ENCODE data around the gene TRPM3.

Gene TRPM3

GRCh38 chr9:70826562-70826961 lies 294.9 kb downstream of the TRPM3 start:
- no peak for TF ChIP-seq CTCF (IDR thresholded peaks at IDR 0.05; ENCODE audit: low read length, missing control alignments)
- no peak overlapping the region for H3K4me3 ChIP-seq (replicated peaks; ENCODE audit: low read depth, low read length)
- no peak for DNase-seq (ENCODE audit: low read depth)

- DNase-seq (ENCODE audit: low read depth): no peak
- H3K4me3 ChIP-seq (replicated peaks; ENCODE audit: low read depth, low read length): no peak overlapping the region
- no peak for TF ChIP-seq CTCF (IDR thresholded peaks at IDR 0.05; ENCODE audit: low read length, missing control alignments)
These were observed 298.1 kb downstream of the TRPM3 start for GRCh38 chr9:70823284-70823683.

DNA sequence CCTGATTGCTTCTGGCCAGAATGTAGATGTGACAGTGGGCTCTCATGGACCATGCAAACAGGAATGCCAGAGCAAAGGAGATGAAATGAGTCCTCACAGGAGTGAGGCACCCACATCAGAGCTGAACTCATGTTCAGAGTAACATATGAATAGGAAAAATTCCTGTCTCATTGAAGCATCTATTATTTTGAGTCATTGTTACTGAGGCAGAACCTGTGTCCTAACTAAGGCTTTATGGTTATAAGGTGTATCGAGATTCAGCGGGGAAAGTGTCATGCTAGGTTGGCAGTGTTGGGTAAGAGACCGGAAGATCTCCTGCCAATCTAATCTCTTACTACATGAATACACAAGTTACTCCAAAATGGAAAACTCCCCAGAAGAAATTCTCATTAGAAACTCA lies 304.1 kb downstream of the TRPM3 start:
- no peak for TF ChIP-seq CTCF (IDR thresholded peaks at IDR 0.05; ENCODE audit: low read length, missing control alignments)
- no peak overlapping the region for H3K4me3 ChIP-seq (replicated peaks; ENCODE audit: low read depth, low read length)
- DNase-seq (ENCODE audit: low read depth): no peak

DNA sequence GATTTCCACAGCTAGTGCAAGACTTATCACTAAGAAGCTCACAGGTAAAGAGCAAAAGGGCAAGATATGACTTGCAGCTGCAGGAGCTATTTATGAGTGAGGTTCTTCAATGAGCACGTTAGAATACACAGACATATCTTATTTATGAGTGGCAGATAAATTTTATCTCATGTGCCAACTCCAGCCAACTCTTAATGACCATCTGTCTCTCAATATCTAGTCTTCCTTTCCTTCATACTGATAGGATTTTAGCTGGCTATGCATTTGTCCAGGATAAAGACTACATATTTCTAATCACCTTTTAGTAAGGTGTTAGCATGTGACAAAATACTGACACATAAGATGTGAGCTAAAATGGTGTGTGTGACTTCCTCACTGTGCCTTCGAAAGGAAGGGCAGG lies 304.5 kb downstream of the TRPM3 start:
- no peak for DNase-seq (ENCODE audit: low read depth)
- no peak for TF ChIP-seq CTCF (IDR thresholded peaks at IDR 0.05; ENCODE audit: low read length, missing control alignments)
- H3K4me3 ChIP-seq (replicated peaks; ENCODE audit: low read depth, low read length): no peak overlapping the region

- no peak for TF ChIP-seq CTCF (IDR thresholded peaks at IDR 0.05; ENCODE audit: low read length, missing control alignments)
These were observed 305.1 kb downstream of the TRPM3 start for GRCh38 chr9:70816316-70816715.

DNA sequence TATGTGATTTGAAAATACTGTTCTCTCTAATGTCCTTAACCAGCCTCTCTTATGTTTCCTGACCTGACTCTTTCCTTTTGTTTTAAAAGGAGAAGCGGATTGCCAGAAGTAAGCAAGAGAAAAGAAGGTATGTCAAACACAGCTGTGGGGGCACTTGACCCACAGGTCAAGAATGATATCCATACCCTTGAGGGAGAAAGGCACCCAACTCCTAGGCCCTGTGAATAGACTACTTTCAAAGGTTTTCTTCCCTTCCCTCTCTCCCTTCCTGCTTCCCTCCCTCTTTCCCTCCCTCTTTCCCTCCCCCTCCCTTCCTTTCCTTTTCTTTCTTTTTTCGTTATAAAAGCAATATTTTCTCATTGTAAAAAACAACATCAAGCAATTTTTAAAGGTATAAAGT lies 306.8 kb downstream of the TRPM3 start:
- no peak for TF ChIP-seq CTCF (IDR thresholded peaks at IDR 0.05; ENCODE audit: low read length, missing control alignments)
- no peak for DNase-seq (ENCODE audit: low read depth)
- no peak overlapping the region for H3K4me3 ChIP-seq (replicated peaks; ENCODE audit: low read depth, low read length)

More at GRCh38 chr9:70816316-70816715, 305.1 kb downstream of the TRPM3 start:
- H3K4me3 ChIP-seq (replicated peaks; ENCODE audit: low read depth, low read length): no peak overlapping the region
- no peak for DNase-seq (ENCODE audit: low read depth)

DNA sequence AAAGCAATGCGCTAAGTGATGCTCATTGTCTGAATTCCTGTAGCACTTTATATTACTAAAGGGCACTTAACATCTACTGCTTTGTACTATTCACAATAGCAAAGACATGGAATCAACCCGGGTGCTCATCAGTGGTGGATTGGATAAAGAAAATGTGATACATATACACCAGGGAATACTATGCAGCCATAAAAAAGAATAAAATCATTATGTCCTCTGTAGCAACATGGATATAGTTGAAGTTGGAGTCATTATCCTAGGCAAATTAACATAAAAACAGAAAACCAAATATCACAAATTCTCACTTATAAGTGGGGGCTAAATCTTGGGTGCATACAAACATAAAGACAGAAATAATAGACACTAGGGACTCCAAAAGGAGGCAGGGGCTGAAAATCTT lies 308.3 kb downstream of the TRPM3 start:
- no peak for DNase-seq (ENCODE audit: low read depth)
- no peak for TF ChIP-seq CTCF (IDR thresholded peaks at IDR 0.05; ENCODE audit: low read length, missing control alignments)

More for the DNA sequence above, 308.3 kb downstream of the TRPM3 start:
- H3K4me3 ChIP-seq (replicated peaks; ENCODE audit: low read depth, low read length): no peak overlapping the region
